DMS153 treated with DMSO at 0.1 percent for 48 hours (cell line): ENCODE results near the gene STK32B.

ENCODE experiments used
- DNase-seq: peaks from one replicate; lab custom pipeline; 2025; ENCODE audit not compliant: unreplicated experiment; lab: John Stamatoyannopoulos, UW

Gene STK32B

DNA sequence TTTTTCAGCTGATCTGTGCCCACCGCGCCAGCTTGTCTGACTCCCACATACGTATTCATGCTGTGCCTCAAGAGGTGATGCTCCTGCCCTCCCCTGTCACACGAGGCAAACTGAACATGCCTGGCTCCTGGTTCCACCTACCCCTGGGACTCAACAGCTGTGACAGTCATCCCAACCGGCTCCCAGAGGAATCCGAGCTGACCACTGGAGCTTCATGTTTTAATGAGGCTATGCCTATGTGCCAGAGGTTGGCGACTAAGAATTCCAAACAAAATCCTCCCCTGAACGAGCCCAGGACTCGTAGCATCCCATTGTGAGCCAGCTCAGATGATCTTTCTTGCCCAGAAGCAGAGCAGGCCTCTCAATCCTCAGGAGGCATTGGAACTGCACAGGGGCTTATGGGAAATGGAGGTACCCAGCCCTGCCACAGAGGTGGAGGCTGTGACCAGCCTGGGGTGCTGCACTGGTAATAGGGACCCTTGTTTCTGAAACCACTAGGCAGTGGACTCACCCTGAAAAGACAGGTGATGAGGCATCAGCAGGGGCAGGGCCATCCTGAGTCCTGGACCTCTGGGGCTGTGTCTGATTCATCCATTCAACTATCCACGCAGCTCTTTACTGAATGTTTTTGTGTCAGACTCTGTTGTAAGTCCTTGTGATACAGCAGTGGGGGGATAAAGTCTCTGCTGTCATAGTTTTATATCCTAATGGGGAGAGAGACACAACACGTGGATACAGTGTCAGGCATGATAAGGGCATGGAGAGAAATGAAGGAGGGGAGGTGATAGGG, 332.1 kb downstream of the STK32B start:
- no peak for DNase-seq

DNA sequence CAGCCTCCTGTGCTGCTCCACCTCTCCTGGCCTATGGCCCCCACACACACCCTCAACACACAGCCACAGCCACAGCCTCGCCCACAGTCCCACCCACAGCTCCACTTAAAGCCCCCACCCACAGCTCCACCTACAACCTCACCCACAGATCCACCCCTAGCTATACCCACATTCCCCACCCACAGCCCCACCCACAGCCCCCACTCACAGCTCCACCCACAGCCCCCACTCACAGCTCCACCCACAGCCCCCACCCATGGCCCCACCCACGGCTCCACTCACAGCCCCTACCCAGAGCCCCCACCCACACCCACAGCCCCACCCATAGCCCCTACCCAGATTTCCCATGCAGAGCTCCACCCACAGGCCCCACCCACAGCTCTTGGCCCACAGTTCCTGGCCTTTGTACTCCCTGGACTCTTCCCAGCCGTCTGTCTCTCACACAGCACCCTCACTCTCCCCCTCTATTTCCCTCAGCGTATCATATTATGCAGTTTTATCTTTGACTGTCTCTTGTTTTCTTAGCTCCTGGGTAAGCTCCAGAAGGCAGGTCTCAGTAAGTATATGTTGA, 334.5 kb downstream of the STK32B start:
- DNase-seq = no peak

DNA sequence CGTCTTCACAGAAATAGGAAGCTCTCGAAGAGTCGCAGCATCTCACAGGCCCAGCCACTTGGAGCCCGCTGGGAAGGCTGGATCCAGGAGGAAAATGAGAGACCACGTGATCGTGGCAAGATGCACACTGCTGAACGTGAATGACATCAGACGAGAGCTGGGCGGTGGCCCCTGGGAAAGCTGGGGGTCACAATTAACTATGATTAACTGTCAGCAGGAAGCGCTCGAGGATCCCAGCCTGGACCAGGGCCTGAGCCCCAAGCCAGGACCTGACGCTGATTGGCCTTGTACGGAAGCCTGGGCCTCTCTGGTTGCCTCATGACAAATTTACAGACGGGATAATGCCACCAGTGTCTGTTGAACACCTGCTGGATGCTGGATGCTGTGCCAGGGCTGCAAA, 335.6 kb downstream of the STK32B start:
- no peak for DNase-seq

DNA sequence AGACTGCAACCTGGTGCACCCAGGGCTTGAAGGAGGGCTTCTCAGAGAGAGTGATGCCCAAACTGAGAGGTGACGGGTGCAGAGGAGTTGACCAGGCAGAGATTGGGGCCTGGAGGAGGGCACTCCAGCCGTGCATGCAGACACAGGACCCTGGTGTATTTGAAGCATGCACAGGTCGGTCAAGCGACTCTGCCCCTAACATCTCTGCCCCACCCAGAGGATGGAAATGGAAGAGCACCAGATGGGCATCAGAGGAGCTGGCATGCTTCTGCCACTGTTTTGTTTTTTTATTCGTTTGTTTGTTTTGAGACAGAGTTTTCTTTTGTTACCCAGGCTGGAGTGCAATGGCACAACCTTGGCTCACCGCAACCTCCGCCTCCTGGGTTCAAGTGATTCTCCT, 336.2 kb downstream of the STK32B start:
- DNase-seq = no peak

DNA sequence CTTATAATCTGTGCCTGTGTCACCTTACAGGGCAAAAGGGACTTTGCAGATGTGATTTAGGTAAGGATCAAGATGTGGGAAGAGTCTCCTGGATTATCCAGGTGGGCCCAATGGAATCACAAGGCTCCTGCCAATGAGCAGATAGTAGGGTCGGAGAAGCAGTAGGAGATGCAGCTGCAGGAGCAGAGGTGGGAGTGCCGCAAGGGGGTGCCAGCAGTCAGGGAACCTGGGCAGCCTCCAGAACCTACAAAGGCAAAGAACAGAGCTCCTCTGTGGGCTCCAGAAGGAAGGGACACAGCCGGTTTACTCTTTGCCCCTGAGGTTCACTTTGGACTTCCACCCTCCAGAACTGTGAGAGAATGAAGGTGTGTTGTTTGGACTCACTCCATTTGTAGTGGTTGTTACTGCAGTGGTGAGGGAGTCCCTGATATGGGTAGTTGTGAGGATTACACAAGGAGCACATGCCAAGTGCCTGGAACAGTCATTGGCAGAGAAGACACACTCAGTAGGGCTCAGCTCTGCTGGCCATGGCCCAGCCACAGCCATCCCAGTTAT, 338.6 kb downstream of the STK32B start:
- DNase-seq = no peak

DNA sequence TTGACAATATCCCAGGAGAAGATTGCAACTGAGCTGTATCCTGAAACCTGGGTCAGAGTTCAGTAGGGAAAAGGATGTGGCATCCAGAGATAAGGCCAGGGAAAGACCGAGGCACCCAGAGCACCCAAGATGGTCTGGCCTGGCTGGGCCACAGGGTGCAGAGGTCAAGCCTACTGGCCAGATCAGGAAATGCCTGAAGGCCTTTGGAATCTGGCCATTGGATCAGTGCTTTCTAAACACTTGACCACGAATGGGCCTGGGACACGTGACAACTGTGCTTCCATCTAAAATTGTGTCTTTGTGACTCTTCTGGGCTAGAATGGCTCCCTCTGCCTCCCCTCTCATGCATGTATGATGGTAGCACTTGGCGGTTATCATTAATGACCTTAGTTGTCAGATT, 340.2 kb downstream of the STK32B start:
- DNase-seq = no peak

DNA sequence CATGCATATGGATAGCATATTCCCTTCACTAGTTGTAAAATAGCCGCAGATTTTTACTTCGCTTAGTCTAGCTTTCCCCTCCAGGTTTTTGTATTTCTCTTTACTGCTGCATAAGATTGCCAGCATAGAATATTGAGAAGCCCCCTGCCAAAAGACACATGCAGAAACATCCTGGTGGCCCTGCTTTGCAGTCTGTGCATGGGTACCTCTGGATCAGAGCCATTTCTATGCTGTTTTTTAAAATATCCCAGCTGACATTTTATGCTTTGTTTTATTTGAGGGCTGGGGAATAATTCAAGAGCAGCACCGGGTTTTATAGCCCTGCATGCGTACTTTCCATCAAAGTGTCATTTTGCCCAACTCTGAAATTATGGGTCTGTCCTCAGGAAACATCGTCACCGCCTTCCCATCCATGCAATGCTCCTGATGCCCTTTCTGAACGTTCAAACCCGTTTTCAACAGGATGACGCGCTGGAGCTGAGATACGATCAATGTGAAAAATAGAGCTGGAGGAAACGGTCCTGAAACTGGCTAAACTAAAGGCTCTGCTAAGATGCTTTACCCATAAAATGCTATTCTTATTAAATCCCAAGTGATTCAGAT, 342.7 kb downstream of the STK32B start:
- no peak for DNase-seq

DNA sequence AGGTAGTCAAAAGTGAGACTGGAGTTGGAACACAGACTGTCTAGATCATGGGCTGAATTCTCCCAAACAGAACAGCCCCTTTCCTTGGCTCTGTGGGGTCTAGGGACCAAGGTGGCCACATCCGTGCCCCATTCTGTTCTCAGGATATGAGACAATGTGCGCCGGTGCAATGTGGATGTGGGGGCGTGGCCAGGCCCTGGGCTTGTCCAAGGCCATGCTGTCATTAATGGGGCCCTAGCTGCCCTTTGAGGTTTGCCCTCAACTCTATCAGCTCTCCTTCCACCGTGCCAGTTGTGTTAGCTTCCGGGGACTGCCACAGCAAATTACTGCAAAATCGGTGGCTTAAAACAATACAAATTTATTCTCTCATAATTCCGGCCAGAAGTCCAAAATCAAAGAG, 344.5 kb downstream of the STK32B start:
- DNase-seq = no peak

DNA sequence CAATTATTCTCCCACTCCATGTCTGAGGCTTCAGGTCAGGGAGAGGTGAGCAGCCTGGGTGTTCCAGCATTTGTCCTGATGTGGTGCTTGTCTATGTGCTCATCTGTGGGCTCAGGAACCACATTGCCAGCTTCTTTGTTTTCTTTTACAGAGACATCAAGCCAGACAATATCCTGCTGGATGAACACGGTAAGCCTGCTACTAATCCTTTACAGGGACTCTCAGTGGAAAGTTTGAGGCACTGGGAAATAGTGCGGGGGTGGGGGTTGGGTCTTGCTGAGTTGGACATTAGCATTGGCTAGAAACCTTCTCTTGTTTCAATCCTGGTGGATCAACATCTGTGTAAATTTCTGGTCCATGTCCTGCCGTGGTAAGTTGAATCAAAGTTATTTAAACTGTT, 346.8 kb downstream of the STK32B start:
- DNase-seq = no peak

DNA sequence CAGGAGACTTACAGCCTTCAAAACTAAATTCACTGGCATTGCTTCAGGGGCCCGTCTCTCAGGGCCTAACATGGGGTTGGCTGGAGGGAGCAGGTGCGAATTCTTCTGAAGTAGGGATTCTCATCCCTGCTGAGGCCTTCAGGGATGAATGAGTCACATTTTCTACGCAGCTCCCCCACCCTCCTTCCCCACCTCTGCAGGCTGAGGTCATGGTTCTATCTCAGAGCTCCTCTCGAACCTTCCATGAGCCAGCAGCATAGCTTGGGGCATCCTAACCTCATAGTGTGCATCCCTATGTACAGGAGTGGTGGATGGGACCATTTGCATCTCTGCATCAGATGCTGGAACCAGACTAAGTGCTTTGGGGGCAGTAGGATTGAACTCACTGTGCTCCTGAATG, 347.8 kb downstream of the STK32B start:
- DNase-seq = no peak

DNA sequence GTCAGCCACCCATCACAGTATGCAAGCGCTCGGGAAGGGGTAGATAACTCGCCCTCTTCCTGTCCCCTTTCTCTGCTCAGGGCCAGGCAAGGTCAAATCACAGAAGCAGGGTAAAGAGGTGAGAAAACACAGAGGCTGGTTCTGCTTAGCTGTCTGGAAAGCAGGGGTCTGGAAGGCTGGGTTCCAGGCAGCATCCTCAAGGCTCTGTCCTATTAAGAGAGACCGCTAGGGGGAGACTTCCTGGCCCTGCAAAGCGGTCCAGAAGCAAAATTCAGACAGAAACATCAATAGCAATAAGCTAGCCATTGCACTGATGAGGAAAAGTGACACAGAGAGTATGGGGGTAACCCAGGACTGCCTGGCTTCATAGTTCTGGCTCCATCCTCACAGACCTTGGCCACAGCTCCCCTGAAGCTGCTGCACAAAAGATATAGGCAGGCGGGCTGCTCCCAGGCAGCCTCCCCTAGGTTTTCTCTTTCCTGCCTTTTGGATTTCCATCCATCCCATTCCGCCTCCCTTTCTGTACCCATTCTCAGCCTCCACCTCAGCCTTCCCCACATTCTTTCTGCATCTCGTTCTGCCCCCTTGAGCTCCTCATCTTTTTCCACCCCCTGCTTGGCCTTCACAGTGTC, 348.6 kb downstream of the STK32B start:
- DNase-seq = no peak

DNA sequence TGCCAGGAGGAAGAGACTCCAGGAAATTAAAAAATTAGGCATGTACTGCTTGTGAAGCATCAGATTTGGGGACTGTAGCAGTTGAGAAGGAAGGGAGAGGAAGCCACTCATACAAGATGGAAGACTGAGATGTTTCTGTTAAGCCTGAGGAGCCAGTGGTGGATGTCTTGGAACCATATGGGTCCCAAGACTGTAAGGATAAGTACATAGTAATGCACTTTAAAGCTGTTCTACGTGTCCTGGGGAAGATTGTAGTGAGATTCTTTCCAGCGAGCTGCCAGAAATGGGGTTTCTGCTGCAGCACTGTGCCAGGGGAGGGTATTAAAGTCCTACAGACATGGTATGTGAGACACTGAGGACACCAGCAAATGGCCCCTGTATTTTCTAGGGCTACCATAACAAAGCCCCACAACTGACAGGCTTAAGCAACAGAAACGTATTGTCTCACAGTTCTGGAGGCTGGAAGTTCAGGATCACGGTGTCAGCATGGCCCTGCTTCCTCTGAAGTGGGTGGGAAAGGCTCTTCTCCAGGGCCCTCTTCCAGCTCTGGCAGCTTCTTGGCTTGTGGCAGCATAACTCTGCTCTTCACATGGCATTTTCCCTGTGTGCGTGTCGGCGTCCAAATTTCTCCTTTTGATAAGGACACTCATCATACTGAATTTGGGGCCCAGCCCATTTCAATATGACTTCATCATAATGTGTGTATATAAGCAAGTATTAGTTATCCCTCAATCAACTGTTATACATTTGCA, 352.6 kb downstream of the STK32B start:
- DNase-seq = no peak

DNA sequence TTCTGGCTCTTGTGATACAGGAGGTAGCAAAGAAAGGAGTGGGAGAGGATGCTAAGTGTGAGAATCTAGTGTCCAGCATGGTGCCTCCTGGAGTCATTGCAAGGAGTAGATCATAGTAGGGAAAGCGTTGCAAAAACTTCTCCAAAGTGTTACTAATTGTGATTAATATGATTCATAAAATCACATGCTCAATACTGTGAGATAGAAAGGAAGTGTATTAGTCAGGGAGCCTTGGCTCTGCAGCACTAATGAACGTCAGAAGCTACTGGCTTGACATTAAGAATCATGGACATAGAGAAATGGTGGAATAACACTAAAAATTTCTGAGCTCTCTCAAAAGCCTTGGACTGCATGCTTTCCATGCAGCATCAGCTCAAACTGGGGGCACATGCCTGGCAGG, 358.0 kb downstream of the STK32B start:
- no peak for DNase-seq

DNA sequence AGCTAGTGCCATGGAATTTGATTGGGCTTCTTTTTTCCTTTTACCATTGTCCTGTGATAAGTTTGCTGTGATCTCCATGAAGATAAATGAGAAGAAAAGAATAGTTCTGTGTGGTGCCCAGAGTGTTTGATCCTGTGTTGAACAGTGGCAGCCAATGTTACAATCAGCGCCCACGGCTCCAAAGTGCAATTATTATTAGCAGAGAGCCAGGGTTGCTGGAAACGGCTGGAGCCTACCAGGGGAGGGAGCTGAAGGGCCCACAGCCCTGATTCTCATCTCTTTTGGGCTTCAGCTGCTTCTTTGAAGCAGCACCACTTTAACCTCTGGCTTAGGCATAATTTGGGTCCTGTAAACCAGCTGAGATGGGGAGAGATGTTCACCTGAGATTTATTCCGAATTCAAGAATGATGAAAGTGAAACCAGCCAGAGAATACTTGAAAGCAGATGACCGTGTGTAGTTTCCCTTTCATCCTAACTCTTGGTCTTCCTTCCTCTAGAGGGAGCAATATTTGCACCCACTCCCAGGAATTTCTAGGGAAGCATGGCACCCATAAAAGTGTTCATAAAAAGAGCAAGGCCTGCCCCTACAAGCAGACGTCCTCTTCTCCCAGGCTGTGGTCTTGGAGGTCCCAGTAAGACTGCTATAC, 358.8 kb downstream of the STK32B start:
- DNase-seq = no peak

DNA sequence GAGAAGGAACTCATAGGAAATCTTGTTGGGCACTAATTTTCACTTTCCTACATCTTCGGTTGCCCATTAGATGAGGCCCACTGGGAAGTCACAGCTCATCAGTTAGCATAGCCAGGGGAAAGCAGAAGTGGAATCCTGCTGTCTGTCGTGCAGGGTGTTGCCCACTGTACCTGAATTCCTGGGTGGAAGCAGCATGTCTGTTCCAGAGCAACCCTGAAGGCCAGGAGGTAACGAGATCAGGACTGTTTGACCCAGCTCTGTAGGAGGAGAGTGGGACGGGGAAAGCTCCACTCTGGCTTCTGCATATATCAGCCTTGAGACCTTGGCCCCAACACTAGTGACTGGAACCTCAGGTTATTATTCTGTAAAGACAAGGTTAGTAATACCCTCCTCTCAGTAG, 361.0 kb downstream of the STK32B start:
- no peak for DNase-seq

DNA sequence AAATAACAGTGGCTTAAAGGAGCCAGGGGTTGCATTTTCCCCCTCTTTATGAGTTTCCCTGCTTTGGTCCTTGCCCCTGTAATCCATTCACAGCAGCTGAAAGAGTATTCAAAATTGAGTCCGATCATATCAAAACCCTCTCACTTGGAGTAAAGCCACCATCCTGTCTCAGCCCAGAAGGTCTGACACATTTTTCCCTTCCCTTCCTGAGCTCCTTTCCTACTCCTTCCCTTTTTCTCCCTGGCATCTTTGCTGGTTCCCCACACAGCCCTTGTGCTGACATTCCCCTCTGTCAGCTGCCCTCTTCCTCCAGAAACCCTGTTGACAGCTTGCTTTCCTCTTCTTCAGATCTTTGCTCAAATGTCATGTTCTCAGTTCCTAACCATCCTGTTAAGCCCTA, 361.5 kb downstream of the STK32B start:
- no peak for DNase-seq

DNA sequence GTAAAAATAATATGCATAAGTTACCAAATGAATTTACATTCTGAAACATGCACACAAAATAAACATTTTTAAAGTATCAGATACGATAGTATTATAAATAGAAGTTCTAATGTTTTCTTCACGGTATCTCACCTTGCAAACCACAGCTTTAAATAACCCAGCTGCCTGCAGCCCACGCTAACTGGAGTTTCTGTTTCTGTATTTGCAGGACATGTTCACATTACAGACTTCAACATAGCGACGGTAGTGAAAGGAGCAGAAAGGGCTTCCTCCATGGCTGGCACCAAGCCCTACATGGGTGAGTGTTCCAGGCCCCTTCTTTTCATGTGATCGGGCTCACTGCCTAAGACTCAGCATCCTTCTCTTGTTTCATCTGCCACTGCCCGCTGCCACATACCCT, 365.4 kb downstream of the STK32B start:
- DNase-seq = no peak

DNA sequence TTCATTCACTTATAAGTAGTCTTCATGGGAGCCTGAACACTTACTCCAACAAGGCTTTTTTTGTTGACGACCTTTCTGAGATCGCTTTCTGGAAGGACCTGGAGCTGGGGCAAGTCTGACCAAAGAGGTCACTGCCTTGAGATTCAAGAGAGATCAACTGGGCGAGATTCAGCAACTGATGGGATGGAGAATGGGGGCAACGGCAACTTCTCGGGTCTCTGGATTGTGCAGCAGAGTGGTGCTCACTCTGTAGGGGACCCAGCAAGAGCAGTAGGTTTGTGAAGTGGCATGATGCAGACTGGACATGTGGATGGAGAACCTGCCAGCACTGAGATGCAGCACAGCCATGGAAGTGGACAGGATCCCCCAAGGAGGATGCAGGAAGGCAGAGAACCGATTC, 369.0 kb downstream of the STK32B start:
- DNase-seq = no peak

DNA sequence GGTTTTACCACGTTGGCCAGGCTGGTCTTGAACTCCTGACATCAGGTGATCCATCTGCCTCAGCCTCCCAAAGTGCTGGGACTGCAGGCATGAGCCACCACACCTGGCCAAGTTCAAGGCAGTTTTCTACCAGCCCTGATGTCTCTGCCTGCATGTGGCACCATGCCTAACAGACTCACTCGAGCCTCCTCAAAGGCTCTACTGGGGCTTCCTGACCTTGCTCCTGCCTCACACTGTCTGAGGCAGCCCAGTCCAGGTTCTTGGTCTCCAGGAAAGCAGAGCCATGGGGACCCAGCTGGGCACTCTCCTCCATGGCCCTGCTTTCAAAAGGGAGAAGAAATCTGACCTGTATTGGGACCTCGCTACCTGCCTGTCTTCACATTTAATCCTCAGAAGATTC, 370.1 kb downstream of the STK32B start:
- no peak for DNase-seq

DNA sequence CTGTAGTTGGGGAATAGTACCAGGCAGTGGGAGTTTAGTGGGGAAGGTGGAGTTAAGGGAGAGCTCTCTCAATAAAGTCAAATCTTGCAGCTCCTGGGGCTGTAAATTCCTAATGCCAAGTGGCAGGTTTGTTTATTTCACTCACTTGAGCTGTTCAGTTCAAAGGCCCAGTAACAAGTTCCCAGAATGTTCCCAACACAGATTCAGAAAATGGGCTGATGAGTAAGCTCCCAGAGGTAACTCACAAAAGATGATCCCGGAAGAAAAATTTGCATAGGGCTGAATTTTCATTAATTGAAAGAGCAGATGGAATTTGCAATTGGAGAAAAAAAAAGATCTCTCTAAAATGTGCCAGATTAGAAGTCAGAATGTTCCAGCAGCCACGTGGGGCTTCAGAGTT, 370.9 kb downstream of the STK32B start:
- DNase-seq = no peak

DNA sequence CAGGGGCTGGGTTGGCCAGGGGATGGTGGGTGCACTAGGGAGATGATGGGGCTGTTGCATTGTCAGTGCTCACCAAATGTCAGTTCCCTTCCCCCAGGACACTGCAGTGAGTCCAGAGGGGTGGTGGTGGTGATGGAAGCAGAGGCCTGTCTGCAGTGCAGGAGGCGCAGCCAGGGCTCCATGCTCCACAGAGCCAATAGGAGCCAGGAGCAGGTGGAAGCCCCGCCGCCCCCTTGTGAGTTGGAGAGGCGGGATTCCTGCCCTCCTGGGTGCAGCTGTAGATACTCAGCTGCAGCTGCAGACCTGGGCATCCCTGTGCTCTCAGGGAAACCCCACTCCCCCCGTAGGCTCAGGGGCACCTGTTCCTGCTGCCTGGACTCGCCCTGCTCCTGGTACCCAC, 372.4 kb downstream of the STK32B start:
- DNase-seq = no peak
